Cardiac septum (tissue), 1 donor: Measurements from ENCODE around the gene RAMP1. TPM values are rescaled to one million over a fixed set of nuclear protein-coding genes. Genes with fewer than 3 reads are reported as not detected.

Source experiments
- total RNA-seq: library from RNA; stranded (reverse); fragmentation: NEBNext Ultra II Directional; extraction: Animal tissue kit (Norgen Biotek cat#: 25700); gene quantifications from one replicate; pipeline ENCODE4 v1.2.1, GENCODE V29; 2021
- donor health status: DM: no; HTN: no; CAD: no.

Gene RAMP1
- total RNA-seq, 1 donor from 2014 or later = 253 TPM

Other genes starting within 250 kb of the RAMP1 start
- 157 TPM for gene LRRFIP1, start 232.0 kb upstream of the RAMP1 start, total RNA-seq
- gene RBM44, start 60.8 kb upstream of the RAMP1 start, total RNA-seq = 0.81 TPM
- 61.0 TPM for gene UBE2F, start 107.4 kb downstream of the RAMP1 start, total RNA-seq
- gene SCLY, start 201.4 kb downstream of the RAMP1 start, total RNA-seq = 8.8 TPM
- gene ESPNL, start 240.7 kb downstream of the RAMP1 start, total RNA-seq = 0.08 TPM